ENCODE results near the gene DND1. TPM values are rescaled to one million over a fixed set of nuclear protein-coding genes. Genes with fewer than 3 reads are reported as not detected.

Gene DND1
- total RNA-seq, 1 experiment from 2014 or later = 3.3 TPM

- no peak for TF ChIP-seq E2F1 (CRISPR knock-in tag; IDR thresholded peaks at IDR 0.05)
- no peak for TF ChIP-seq ZNF512 (CRISPR knock-in tag; IDR thresholded peaks at IDR 0.05; ENCODE audit: borderline replicate concordance)
- TF ChIP-seq ZNF232 (CRISPR knock-in tag; IDR thresholded peaks at IDR 0.05) = no peak
- no peak for TF ChIP-seq PRDM15 (CRISPR knock-in tag; IDR thresholded peaks at IDR 0.05)
- no peak for TF ChIP-seq AFF4 (CRISPR knock-in tag; IDR thresholded peaks at IDR 0.05; ENCODE audit: borderline replicate concordance)
- TF ChIP-seq FOXP4 (CRISPR knock-in tag; IDR thresholded peaks at IDR 0.05) = no peak
- no peak for TF ChIP-seq RELA (CRISPR knock-in tag; IDR thresholded peaks at IDR 0.05; ENCODE audit: borderline replicate concordance)
- TF ChIP-seq TCF7 (CRISPR knock-in tag; IDR thresholded peaks at IDR 0.05; ENCODE audit: low read depth) = no peak
These were observed 42.9 kb downstream of the DND1 start (continued) for GRCh38 chr5:140630292-140631035.

GRCh38 chr5:140628711-140629110 is 44.7 kb downstream of the DND1 start:
- H3K9me3 Mint-ChIP-seq = peaks cover 50% of the 10 kb centered on the region
- ChIA-PET POLR2A (no interaction called here), CTCF (no interaction called here)
- TF ChIP-seq GTF2I (CRISPR knock-in tag; conservative IDR thresholded peaks at IDR 0.05) = no peak
- TF ChIP-seq ATF1 (CRISPR knock-in tag; IDR thresholded peaks at IDR 0.05) = no peak
- TF ChIP-seq AR (CRISPR knock-in tag; IDR thresholded peaks at IDR 0.05) = no peak
- no peak for TF ChIP-seq ZNF263 (CRISPR knock-in tag; IDR thresholded peaks at IDR 0.05; ENCODE audit: low read depth)
- no peak for TF ChIP-seq NFYB (CRISPR knock-in tag; conservative IDR thresholded peaks at IDR 0.05; ENCODE audit: low read depth)
- no peak for TF ChIP-seq SMAD4 (CRISPR knock-in tag; IDR thresholded peaks at IDR 0.05)
- TF ChIP-seq MAX (CRISPR knock-in tag; IDR thresholded peaks at IDR 0.05) = no peak
- no peak for TF ChIP-seq MYBL2 (CRISPR knock-in tag; IDR thresholded peaks at IDR 0.05)
- no peak for TF ChIP-seq EMX1 (CRISPR knock-in tag; IDR thresholded peaks at IDR 0.05)
- no peak for TF ChIP-seq NR2C2 (CRISPR knock-in tag; IDR thresholded peaks at IDR 0.05)
- TF ChIP-seq E2F5 (CRISPR knock-in tag; IDR thresholded peaks at IDR 0.05) = no peak

More at GRCh38 chr5:140628711-140629110, 44.7 kb downstream of the DND1 start:
- peaks cover 38% of the 10 kb centered on the region for H3K36me3 Mint-ChIP-seq
- no peak overlapping the region for H3K4me3 Mint-ChIP-seq
- H3K4me1 Mint-ChIP-seq = no peaks in the 10 kb centered on the region
- ATAC-seq (no peak), DNase-seq (ENCODE audit: low spot score) (no peak)
- H3K27ac Mint-ChIP-seq = no peak overlapping the region
- H3K27me3 Mint-ChIP-seq (ENCODE audit: low read depth) = peaks cover 50% of the 10 kb centered on the region
